ENCODE data around the gene USP32.

The USP32 gene

GRCh38 chr17:60283816-60284215 lies 108.1 kb downstream of the USP32 start:
- DNase-seq (ENCODE audit: low spot score in 2 of 2) (no peak), ATAC-seq (no peak)
- Mint-ChIP-seq H3K27ac (no peak overlapping the region), H3K4me3 (no peak overlapping the region), H3K4me1 (no peaks in the 10 kb centered on the region), H3K9me3 (no peaks in the 10 kb centered on the region), H3K36me3 (peaks cover 11% of the 10 kb centered on the region)

- Mint-ChIP-seq H3K9me3 (no peaks in the 10 kb centered on the region), H3K36me3 (no peaks in the 10 kb centered on the region), H3K4me3 (no peak overlapping the region), H3K27ac (no peak overlapping the region), H3K4me1 (no peaks in the 10 kb centered on the region)
- no peak for ATAC-seq
- DNase-seq (ENCODE audit: low spot score in 2 of 2) = no peak
These were observed 111.3 kb downstream of the USP32 start for GRCh38 chr17:60280673-60281072.

GRCh38 chr17:60278237-60278636 lies 113.7 kb downstream of the USP32 start:
- H3K36me3 Mint-ChIP-seq = no peaks in the 10 kb centered on the region
- no peak for DNase-seq (ENCODE audit: low spot score in 2 of 2)
- H3K4me3 Mint-ChIP-seq = no peak overlapping the region
- H3K4me1 Mint-ChIP-seq = no peaks in the 10 kb centered on the region
- H3K9me3 Mint-ChIP-seq = no peaks in the 10 kb centered on the region
- H3K27ac Mint-ChIP-seq = no peak overlapping the region
- ATAC-seq = no peak

GRCh38 chr17:60277258-60277657 lies 114.7 kb downstream of the USP32 start:
- Mint-ChIP-seq H3K36me3 (no peaks in the 10 kb centered on the region), H3K9me3 (no peaks in the 10 kb centered on the region), H3K4me3 (no peak overlapping the region), H3K27ac (no peak overlapping the region), H3K4me1 (no peaks in the 10 kb centered on the region)
- no peak for DNase-seq (ENCODE audit: low spot score in 2 of 2)
- ATAC-seq = no peak

GRCh38 chr17:60269417-60269816 lies 122.5 kb downstream of the USP32 start:
- ATAC-seq (no peak), DNase-seq (ENCODE audit: low spot score in 2 of 2) (no peak)
- Mint-ChIP-seq H3K27ac (no peak overlapping the region), H3K36me3 (peaks cover 55% of the 10 kb centered on the region), H3K9me3 (no peaks in the 10 kb centered on the region), H3K4me3 (no peak overlapping the region), H3K4me1 (no peaks in the 10 kb centered on the region)

- DNase-seq (ENCODE audit: low spot score in 2 of 2) (no peak), ATAC-seq (no peak)
- Mint-ChIP-seq H3K27ac (no peak overlapping the region), H3K4me3 (no peak overlapping the region), H3K9me3 (no peaks in the 10 kb centered on the region), H3K4me1 (no peaks in the 10 kb centered on the region), H3K36me3 (peaks cover 50% of the 10 kb centered on the region)
These were observed 131.4 kb downstream of the USP32 start for GRCh38 chr17:60260540-60260939.

GRCh38 chr17:60258313-60258712 lies 133.6 kb downstream of the USP32 start:
- no peak for DNase-seq (ENCODE audit: low spot score in 2 of 2)
- ATAC-seq = no peak
- Mint-ChIP-seq H3K4me1 (no peaks in the 10 kb centered on the region), H3K36me3 (peaks cover 46% of the 10 kb centered on the region), H3K9me3 (no peaks in the 10 kb centered on the region), H3K4me3 (no peak overlapping the region), H3K27ac (no peak overlapping the region)

- peaks cover 51% of the 10 kb centered on the region for H3K36me3 Mint-ChIP-seq
- no peak for DNase-seq (ENCODE audit: low spot score in 2 of 2)
- ATAC-seq = no peak
- no peaks in the 10 kb centered on the region for H3K9me3 Mint-ChIP-seq
- no peak overlapping the region for H3K27ac Mint-ChIP-seq
- no peaks in the 10 kb centered on the region for H3K4me1 Mint-ChIP-seq
- no peak overlapping the region for H3K4me3 Mint-ChIP-seq
These were observed 135.8 kb downstream of the USP32 start for GRCh38 chr17:60256174-60256573.

GRCh38 chr17:60253048-60253447 lies 138.9 kb downstream of the USP32 start:
- H3K4me1 Mint-ChIP-seq = no peaks in the 10 kb centered on the region
- DNase-seq (ENCODE audit: low spot score in 2 of 2) (no peak), ATAC-seq (no peak)
- H3K27ac Mint-ChIP-seq = no peak overlapping the region
- no peak overlapping the region for H3K4me3 Mint-ChIP-seq
- peaks cover 54% of the 10 kb centered on the region for H3K36me3 Mint-ChIP-seq
- peaks cover 2% of the 10 kb centered on the region for H3K9me3 Mint-ChIP-seq

- DNase-seq (ENCODE audit: low spot score in 2 of 2) (no peak), ATAC-seq (no peak)
- H3K4me1 Mint-ChIP-seq = no peaks in the 10 kb centered on the region
- no peak overlapping the region for H3K27ac Mint-ChIP-seq
- peaks cover 3% of the 10 kb centered on the region for H3K9me3 Mint-ChIP-seq
- no peak overlapping the region for H3K4me3 Mint-ChIP-seq
- peaks cover 52% of the 10 kb centered on the region for H3K36me3 Mint-ChIP-seq
These were observed 139.5 kb downstream of the USP32 start for GRCh38 chr17:60252459-60252858.

- Mint-ChIP-seq H3K4me1 (no peaks in the 10 kb centered on the region), H3K4me3 (no peak overlapping the region), H3K36me3 (peaks cover 32% of the 10 kb centered on the region), H3K27ac (no peak overlapping the region), H3K9me3 (peaks cover 3% of the 10 kb centered on the region)
- DNase-seq (ENCODE audit: low spot score in 2 of 2) (no peak), ATAC-seq (no peak)
These were observed 142.6 kb downstream of the USP32 start for GRCh38 chr17:60249290-60249826.

- H3K27ac Mint-ChIP-seq = no peak overlapping the region
- peaks cover 27% of the 10 kb centered on the region for H3K36me3 Mint-ChIP-seq
- ATAC-seq (no peak), DNase-seq (ENCODE audit: low spot score in 2 of 2) (no peak)
- no peak overlapping the region for H3K4me3 Mint-ChIP-seq
- H3K4me1 Mint-ChIP-seq = no peaks in the 10 kb centered on the region
- peaks cover 3% of the 10 kb centered on the region for H3K9me3 Mint-ChIP-seq
These were observed 143.2 kb downstream of the USP32 start for GRCh38 chr17:60248618-60249289.

- Mint-ChIP-seq H3K27ac (no peak overlapping the region), H3K4me1 (no peaks in the 10 kb centered on the region), H3K4me3 (no peak overlapping the region), H3K36me3 (peaks cover 27% of the 10 kb centered on the region), H3K9me3 (peaks cover 3% of the 10 kb centered on the region)
- no peak for DNase-seq (ENCODE audit: low spot score in 2 of 2)
- ATAC-seq = no peak
These were observed 144.0 kb downstream of the USP32 start for GRCh38 chr17:60247836-60248461.

- no peak for ATAC-seq
- Mint-ChIP-seq H3K4me1 (no peaks in the 10 kb centered on the region), H3K27ac (no peak overlapping the region), H3K4me3 (no peak overlapping the region), H3K36me3 (peaks cover 9% of the 10 kb centered on the region), H3K9me3 (peaks cover 6% of the 10 kb centered on the region)
- no peak for DNase-seq (ENCODE audit: low spot score in 2 of 2)
These were observed 147.3 kb downstream of the USP32 start for GRCh38 chr17:60244656-60245055.

GRCh38 chr17:60240290-60240689 lies 151.6 kb downstream of the USP32 start:
- peaks cover 10% of the 10 kb centered on the region for H3K36me3 Mint-ChIP-seq
- ATAC-seq (no peak), DNase-seq (ENCODE audit: low spot score in 2 of 2) (no peak)
- H3K9me3 Mint-ChIP-seq = peaks cover 7% of the 10 kb centered on the region
- H3K4me1 Mint-ChIP-seq = no peaks in the 10 kb centered on the region
- H3K4me3 Mint-ChIP-seq = no peak overlapping the region
- H3K27ac Mint-ChIP-seq = no peak overlapping the region

GRCh38 chr17:60231691-60232090 lies 160.2 kb downstream of the USP32 start:
- no peak overlapping the region for H3K27ac Mint-ChIP-seq
- peaks cover 34% of the 10 kb centered on the region for H3K36me3 Mint-ChIP-seq
- H3K9me3 Mint-ChIP-seq = no peaks in the 10 kb centered on the region
- no peak for DNase-seq (ENCODE audit: low spot score in 2 of 2)
- no peak overlapping the region for H3K4me3 Mint-ChIP-seq
- H3K4me1 Mint-ChIP-seq = no peaks in the 10 kb centered on the region
- ATAC-seq = no peak

Data from stimulated activated effector memory CD8-positive, alpha-beta T cell treated with anti-CD3 and anti-CD28 coated beads, Interleukin-12 subunit alpha, Interleukin-12 subunit beta, amount 100 ng/mL, for 72 hours (primary cell).